ENCODE results near the gene LRFN4.

Gene LRFN4

DNA sequence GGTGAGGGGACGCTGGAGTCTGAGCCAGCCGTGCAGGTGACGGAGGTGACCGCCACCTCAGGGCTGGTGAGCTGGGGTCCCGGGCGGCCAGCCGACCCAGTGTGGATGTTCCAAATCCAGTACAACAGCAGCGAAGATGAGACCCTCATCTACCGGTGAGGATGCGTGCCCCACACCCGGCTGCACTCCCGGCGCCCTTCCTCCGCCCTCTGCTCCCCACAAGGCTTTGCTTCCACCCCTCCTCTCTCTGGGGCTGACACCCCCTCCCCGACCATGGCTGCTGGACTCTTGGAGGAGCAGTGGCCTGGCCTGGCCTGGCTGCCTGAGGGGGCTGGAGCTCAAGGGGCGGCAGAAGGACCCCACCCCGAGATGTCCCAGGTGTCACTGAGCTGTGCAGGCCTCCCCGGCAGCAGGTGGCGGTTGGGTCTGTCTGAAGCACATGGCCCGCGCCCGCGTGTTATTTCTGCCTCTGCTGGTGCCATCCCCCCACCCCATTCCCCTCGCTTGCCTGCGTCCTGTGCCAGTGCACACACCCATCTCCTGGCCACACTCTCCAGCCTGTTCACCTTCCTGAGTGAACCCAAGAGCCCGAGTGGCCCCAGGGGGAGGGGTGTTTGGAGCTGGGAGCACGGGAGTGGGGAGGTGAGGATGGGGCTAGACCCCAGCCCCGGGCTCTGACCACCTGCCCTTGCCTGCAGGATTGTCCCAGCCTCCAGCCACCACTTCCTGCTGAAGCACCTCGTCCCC is 2.2 kb downstream of the LRFN4 start:
- DNase-seq = no peak

DNA sequence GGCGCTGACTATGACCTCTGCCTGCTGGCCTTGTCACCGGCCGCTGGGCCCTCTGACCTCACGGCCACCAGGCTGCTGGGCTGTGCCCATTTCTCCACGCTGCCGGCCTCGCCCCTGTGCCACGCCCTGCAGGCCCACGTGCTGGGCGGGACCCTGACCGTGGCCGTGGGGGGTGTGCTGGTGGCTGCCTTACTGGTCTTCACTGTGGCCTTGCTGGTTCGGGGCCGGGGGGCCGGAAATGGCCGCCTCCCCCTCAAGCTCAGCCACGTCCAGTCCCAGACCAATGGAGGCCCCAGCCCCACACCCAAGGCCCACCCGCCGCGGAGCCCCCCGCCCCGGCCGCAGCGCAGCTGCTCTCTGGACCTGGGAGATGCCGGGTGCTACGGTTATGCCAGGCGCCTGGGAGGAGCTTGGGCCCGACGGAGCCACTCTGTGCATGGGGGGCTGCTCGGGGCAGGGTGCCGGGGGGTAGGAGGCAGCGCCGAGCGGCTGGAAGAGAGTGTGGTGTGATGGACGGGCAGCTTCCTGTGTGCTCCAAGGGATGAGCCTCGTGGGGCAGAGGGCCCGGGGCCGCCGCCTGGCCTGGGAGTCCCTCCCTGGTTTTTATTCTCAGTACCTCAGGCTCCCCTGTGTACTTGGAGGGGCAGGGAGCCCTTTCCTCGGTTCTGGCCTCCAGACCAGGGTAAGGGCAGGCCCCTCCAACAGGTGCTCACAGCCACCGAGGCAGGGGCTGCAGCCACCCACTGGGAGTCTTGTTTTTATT is 3.0 kb downstream of the LRFN4 start:
- no peak for DNase-seq

DNA sequence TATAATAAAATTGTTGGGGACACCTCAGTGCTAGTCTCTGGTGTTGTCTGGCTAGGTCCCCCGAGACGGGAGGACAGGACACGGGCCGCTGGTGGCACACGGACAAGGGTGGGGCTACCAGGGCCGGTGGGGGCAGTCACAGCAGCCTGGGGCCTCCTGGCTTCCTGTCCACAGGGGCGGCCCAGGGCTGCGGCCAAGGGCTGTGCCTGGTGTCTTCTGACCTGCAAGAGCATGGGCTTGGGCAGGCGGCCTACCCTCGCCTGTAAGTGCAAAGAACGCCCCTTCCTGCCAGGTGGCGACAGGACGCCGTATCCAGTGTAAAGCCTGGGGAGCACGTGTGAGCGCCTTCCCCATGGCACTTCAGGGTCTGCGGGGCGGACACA is 3.6 kb downstream of the LRFN4 start:
- DNase-seq = no peak

DNA sequence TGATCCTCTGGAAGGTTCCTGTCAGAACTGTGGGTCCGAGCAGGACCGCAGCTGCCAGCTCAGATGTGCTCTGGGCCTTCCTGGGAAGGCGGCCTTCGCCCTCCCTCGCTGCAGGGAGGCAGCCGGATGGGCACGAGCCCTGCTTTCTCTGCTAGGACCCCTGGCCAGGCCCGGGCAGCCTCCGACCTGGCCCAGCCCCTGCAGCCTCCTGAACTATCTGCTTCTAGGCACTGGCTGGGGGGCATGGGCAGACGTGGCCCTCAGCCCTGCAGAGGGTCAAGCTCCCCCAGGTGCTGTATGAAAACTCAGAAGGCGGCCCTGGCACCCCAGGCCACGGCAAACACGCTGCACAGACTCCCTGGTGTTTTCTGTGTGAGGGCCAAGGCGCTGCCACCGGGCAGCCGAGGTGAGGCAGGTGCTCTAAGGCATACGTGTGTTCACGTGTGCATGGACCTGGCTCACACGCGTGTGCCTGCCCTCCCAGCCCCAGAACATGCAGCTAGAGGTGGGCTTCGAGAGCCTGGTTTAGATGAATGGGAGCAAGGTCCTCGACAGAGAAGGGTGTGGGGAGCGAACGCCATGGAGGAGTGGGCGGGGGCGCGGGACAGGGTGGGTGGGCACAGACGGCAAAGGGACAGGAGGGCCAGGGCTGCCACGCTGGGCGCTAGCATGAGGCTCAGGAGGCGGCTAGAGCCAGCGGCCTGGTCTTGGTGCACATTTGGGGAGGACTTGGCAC is 4.3 kb downstream of the LRFN4 start:
- no peak for DNase-seq

DNA sequence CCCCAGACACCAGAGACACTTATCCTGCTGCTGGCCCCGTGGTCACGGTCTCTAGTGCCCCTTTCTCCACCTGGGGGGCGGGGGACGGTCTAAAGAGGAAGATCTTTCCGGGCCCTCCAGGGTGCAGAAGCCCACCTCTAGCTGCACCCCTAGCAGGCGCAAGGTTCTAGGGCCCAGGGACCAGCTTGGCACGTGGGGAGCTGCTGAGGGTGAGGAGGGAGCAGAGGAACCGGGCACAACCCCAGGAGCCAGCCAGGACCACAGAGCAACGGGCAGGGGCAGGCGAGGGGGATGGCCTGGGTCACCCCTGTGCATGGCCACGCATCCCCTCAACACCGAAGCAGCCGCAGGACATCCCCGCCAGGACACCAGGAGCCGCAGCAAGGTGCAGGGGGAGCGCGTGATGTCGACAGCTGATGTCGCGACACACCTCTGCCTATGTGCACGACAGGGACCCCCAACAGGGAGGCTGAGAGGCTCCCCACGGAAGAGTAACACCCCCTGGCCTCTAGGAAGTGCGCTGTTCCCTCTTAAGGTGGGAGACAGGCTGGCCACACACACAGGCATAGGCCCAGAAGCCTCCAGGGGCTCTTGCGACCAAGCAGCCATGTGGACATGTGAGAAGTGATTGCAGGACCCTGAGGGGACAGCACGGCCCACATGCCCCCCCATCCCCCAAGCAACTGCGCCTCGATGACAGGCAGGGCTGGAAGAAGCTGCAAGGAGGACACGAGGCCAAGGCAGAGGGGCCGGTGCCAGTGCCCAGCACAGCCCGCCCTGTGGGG is 5.1 kb downstream of the LRFN4 start:
- DNase-seq = no peak

DNA sequence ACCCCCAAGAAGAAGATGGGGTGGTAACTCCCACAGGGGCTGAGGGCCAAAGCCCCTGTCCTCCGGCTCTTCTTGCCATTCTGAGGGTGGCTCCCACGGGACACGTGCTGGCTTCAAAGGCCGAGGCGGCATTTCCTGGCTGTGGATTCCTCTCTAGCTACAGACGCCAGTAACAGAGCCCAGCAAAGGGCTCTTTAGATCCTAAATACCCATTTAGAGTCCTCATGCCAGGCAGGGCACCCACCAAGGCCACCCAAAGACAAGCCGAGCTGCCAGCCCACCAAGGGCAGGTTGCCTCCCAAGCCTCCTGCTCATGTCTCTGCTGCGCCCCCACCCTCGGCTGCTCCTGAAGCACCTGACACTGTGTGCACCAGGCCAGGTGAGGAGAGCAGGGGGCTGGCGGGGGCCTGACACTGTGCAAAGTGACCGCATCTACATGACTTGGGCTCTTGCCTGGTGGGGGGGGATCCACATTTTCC is 5.7 kb downstream of the LRFN4 start:
- DNase-seq = no peak

DNA sequence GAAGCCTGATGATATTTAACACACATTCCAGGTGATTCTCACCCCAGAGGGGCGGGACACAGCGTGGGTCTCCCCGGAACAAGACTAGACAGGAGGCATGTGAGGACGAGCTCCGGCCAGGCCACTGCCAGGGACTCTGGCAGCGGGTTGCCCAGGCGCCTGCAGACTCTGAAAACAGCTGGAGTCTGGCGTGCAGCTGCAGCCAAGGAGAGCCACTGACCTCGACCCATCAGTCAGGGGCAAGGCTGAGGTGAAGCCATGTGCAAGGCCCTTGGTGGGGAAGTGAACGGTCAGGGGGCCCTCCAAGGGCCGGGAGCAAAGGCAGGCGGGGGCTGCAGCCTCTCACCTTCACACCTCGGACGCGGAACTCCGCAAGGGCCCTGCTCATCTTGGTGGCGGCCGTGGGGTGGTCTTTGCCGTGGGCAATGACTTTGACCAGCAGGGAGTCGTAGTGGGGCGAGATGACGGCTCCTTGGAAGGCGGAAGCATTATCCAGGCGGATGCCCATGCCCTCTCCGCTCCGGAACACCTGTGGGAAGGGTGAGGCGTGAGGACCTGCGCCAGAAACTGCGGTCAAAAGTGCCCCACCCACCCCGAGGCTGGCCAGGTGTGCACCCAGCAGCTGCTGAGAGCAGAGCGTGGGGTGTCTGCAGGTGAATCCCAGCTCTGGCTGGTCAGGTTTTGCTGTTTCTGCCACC is 6.7 kb downstream of the LRFN4 start:
- no peak for DNase-seq

DNA sequence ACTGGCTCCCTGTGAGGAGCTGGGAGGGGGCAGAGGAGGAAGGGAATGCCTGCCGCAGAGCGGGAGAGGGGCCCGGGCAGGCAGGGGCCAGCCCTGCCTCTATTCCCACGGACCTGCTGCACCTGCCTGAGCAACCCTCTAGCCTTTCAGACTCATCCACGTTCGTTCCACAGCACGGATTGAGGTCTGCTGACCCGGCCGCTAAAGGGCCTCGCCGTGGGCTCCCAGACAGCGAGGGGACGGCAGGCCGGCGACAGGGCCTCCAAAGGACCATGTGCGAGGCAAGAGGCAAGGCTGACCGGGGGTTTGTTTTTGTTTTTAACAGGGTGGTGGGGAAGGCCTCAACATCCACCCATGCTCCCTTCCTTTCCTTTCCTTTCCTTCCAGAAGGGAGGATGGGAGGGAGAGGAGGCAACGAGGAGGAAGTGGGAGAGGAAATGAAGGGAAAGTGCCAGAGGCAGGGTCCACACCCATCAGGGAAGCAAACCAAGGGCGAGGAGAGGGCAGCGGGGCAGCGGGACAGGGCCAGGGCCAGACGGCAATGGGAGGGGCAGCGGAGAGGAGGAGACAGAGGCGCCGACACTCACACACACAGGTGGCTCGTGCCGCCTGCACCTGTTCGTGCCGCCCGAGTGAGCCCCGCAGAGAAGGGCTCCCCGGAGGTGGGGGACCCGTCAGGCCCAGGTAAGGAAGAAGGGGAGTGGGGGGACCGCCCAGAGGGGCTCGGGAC is 7.5 kb downstream of the LRFN4 start:
- no peak for DNase-seq

DNA sequence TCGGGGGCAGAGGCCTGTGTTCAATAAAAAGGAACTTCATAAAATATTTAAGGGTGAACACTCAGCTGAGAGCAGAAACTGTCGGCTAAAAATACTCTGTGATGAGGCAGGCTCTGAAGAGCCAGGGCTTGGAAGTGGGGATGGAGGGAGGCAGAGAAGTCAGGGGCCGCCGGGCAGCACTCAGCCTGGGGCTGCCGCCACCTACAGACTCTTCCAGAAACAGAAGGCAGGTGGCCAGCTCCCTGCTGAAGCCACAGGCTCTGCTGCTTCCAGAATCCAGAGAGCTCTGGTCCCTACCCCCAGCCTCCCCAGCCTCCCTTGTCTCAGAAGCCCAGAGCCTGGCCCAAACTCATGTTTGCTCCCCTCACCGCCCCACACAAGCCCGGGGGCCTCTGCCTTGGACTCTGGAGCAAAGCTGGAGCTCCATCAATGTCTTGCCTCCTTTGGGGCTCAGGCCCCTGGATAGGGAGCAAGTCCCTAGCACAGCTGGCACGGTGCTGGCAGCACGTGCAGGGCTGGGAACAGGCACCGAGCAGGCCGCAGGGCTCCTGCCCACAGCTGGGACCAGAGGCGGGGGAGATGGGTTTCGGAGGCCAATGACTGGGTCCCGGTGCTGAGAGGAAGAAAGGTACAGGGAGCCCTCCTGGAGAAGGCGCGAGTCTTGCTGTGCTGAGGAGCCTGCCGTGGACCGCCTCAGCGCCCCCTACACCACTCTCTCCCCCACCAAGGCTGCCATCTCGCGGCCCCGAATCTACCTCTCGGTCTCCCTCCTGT is 8.2 kb downstream of the LRFN4 start:
- DNase-seq = no peak

DNA sequence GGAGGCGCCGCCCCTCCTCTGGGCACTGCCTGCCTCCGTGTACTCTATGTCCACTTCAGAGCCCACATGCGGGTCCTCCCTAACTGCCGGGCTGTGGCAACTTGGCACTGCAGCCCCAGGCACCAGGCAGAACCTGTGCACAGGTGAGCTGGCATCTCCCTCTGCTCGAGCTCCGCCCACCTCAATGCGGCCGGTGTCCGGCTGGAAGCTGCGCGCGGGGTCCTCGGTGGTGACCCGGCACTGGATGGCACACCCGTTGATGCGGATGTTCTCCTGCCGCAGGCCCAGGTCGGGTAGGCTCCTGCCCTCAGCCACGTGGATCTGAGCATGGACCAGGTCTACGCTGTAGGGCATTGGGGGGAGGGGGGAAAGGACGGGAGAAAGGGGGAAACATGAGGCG is 9.1 kb downstream of the LRFN4 start:
- no peak for DNase-seq

DNA sequence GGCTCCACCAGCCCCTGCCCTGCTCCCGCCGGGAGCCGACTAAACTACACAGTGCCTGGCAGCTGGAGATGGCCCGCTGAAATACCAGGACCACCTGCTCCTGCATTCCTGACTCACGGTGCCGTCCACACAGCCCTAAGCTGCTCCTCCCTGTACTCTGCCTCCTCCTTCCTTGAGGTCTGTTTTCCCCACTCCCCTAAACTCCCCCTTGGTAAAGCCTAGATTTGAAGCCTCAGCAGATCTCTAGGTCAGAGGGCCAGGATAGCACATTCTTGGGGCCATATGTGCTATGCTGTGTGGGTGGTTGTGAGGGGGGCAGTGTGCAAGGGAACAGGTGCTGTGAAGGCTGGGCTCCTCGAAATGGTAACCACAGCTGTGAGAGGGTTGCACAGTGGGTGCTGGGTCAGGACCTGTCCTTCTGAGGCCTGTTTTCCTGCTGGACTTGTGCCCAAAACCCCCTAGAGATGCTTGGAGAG is 9.7 kb downstream of the LRFN4 start:
- no peak for DNase-seq

DNA sequence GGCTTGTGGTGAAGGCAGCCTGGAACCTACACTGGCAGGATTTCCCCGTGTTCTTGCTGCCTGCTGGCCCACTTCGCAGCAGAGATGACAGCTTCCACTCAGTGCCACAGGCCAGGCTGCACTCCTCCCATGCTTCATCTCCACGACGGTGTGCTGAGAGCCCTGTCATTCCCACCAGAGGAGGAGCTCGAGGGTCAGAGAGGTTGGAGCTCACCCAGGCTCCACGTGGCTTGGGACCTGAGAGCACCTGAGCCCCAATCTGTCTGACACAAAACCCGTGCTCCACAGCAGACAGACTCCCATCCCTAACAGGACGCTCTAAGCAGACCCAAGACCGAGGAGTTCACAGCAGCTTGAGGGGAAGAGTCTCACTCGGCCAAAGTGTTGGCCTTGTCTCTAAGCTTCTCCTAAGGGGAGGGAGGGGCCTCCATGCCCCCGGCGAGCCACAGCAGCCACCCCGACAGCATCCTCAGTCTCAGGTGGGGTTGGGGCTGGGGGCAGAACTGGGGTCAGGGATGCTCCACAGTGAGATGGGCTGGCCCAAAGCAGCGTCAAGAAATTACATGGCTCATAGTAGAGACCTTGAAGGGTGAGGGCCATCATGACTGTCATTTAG is 10.7 kb downstream of the LRFN4 start:
- DNase-seq = no peak

DNA sequence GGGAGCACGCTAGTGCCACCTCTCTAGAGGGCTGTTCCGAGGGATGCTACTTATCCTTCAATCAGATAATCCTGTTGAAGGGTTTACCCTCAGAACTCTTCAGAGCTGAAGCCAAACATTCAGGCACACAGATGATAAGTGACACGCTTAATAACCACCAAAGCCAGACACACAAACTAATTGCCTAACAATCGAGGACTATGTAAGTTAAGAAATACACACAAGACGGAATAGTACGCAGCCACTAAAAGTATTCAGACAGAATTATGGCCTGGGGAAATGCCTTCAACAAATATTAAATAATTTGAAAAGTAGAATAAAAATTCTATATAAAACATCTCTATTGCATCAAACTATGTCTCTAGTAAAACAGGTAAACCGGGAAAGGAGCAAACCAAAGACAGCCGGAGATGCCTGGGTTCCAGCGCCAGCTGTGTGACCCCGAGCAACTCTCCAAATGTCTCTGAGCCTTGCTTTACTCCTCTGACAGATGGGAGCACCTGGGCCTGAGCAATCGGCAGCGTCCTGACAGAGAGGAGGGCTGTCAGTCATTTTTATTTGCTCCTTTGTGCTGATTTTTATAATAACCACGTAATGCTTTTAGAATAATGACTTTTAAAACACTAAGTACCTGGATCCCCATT is 11.3 kb downstream of the LRFN4 start:
- no peak for DNase-seq

DNA sequence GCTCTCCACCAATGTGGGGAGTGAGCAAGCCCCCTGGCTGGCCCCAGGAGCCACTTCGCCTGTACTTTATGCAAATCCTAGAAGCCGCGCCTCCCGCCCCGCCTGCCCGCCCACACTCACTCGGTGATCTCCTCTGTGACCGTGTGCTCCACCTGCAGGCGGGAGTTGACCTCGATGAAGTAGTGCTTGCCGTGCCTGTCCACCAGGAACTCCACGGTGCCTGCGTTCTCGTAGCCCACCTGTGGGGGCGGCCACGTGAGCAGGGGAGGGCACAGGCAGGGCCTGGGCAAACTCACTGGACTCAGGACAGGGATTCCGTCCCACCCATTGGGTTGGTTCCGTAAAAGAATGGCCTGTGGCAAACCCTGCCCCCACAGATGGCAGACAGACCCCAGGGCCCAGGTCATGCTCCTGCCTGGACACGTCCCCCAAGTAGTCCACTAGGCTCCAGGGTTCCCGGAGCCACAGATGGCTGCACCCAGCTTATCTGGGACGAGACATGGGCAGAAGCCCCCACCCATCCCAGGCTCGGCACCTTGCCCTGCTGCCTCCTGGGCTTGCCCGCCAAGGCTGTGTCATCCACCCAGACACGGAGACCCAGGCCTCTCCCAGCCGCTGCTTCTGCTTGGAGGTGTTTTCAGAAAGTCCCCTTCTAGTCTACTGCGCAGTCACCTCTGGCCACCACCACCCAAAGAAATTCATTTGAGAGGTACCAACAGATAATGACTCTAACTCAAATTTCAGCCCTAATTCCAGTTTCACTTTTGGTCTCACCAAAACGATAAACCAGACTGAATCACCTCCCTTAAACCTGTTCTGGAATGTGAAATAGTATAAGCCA is 12.1 kb downstream of the LRFN4 start:
- no peak for DNase-seq

DNA sequence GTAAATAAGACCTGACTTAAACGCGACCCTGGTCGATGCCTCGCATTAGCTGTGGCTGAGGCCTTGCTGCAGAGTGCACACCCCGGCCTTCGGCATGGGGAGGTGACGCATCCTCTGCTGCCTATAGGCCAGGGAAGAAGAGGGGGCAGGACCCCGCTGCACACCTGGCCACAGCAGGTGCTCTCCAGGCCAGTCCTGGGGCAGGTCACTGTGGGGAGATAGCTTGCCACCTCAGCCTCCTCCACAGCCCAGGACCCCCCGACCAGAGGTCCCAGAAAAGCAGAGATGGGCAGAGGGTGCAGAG is 12.7 kb downstream of the LRFN4 start:
- no peak for DNase-seq

DNA sequence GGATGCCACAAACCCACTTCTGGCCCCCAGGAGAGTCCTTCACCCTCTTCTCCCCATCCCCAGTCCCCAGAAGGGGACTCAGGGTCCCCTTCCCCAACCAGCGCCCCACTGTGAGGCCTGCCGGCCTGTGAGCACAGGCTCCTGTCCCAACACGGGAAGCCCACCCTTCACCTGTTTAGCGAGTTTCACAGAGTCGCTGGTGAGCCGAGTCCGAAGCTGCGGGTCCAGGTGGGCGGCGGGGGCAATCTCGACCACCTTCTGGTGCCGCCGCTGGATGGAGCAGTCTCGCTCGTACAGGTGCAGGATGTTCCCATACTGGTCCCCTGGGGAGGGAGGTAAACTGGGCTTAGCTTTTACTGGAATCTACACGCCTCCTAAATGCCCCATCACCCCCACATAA is 13.3 kb downstream of the LRFN4 start:
- no peak for DNase-seq

DNA sequence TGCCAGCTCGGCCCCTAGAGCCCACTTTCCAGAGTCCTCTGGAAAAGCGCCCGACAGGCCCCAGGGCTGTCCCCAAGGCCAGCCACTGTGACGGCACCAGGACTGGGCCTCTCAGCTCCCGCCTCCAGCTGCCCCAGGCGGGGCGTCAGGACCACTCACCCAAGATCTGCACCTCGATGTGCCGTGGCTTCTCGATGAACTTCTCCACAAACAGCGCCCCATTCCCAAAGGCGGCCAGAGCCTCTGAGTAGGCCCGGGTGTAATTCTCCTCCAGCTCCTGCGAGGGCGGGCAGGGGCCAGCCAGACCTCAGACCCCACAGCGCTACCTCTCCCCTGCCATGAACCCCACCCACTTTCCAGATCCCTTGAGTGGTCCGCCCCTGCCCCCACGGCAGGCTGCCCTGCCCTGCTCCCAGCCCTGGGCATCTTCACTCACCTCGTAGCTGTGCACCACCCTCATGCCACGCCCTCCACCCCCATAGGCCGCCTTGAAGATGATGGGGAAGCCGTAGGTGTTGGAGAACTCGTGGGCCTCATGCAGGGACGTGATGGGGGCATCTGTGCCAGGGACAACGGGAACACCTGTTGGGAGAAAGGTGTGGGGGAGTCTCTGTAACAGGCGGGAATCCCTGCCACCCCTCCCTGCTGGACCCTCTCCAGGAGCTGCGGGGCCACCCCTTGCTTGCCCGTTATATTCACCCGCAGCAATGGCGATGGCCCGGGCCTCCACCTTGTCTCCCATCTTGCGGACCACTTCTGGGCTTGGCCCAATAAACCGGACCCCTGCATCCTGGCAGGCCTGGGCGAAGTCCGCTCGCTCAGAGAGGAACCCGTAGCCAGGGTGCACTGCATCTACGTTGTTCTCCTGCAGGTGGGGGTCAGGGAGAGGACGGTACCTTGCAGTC is 14.0 kb downstream of the LRFN4 start:
- no peak for DNase-seq

DNA sequence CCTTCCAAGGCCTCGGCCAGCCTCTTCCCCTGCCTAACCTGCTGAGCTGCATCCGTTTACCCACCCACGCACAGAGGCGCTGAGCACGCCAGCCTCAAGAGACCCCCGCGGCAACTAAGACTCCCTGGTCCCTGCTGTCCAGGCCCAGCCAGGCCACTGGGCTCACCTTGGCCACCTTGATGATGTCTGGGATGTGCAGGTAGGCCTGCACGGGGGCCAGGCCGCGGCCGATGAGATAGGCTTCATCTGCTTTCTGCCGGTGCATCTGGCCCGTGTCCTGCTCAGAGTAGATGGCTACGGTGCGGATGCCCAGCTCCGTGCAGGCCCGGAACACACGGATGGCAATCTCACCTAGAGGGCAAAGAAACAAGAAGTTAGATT is 14.6 kb downstream of the LRFN4 start:
- DNase-seq = no peak
